NOMO-1 (cell line): ENCODE results near the gene RHBDD1.

Experiments
- DNase-seq, 2 experiments: peaks; one replicate each; lab custom pipeline; 2025; ENCODE audit not compliant: unreplicated experiment in 2 of 2; lab: John Stamatoyannopoulos, UW

RHBDD1 gene

DNA sequence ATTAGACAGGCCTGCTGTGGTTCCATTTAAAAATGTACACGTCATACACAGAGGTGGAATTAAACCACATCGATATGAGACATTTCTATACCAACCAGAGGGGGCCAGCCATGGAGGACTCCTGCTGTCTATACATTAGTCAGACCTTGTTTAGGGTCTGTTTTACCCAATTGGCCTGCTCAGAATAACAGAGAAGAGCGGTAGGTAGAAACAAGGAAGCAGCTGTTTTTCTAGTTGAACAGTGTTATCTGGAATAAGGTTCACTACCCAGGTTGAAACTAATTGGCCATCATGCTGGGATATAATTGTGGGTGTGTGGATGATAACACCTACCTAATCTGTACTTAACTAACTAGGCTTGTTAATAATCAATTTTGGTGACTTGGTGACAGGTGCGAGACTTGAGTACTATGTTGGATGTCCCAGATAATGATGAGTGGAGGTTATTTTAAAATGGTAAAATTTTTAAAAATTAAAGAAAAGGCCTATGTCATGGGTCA lies 47.5 kb downstream of the RHBDD1 start:
- no peak for DNase-seq

DNA sequence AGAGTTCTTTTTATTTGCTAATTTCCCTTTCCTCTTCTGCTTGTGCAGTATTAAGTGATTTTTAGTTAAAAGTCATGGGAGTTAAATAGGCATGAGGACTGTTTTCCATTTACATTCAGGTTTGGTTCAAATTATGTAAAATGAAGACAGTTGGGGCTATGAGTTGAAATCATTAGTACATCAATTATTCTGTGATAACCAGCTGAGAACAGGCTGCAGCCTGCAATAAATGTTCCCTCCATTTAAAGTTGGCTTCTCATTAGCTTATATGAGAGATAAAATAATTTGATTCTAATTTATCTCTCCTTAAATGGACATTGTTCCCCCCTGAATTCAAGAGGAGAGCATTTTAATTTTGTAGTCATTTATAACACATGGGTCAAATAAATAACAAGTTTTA lies 48.3 kb downstream of the RHBDD1 start:
- no peak for DNase-seq

DNA sequence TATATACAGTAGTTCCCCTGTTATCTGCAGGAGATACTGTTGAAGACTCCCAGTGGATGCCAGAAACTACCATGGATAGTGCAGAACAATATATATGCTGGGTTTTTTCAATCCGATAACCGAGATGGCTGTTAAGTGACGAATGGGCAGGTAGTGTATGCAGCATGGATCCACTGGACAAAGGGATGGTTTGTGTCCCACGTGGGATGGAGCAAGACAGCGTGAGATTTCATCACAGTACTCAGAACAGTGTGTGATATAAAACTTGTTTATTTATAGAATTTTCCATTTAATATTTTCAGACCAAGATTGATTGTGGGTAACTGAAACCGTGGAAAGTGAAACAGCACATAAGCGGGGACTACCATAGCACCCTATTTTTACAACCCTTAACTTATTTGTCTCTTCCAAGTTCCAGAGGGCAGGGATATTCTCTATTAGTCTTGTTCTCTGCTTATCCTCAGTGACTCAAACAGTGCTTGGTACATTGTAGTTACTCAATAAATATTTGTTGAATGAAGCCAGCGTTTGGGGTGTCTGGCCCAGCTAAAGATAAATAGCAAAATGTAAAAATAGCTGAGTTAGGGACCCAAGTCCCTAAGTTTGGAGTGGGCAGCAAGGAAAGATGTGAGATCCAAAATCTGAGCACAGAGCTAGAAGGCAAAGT lies 50.0 kb downstream of the RHBDD1 start:
- DNase-seq: no peak

DNA sequence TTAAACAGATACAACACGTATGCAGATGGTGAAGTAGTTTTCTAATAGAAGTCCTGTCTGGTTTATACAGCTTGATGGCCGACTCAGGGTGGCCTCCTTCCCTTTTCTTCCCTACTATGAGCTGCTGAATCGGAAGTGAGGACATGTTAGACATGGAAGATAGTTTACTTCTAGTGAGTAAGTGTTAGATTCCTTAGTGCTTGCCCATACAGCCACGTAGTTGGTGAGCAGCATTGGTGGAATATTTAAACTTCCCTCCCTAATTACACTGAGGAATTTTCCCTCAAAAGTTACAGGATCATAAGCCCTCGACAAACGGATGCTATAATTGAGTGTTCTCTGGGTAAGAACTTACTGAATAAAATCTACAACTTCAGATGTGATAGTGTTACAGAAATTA lies 52.1 kb downstream of the RHBDD1 start:
- DNase-seq: no peak

DNA sequence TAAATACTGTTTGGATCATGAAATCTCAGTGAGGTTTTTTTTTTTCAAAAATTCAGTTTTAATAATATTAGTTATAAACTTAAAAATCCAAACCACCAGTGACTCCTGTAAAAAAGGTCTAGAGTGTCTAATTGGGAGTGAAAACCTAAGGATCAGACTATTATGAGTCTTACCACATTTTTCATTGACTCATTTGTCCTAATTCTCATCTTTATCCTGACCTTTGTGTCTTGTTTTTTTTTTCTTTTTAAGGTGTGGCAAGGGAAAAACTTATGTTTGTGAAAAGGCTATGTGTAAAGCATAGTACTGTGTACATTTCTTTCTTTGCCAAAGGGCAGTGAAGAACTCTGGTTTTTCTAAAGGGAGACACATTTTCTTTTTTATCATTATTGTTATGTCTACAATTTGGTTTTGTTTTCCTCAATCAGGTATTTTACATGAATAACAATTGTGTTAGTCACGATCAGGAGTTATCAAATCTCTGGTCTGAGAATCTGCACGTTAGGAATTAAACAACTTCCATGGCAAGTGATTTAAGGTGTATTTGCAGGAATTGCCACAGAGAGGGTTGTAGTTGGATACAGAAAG lies 52.6 kb downstream of the RHBDD1 start:
- DNase-seq: no peak

DNA sequence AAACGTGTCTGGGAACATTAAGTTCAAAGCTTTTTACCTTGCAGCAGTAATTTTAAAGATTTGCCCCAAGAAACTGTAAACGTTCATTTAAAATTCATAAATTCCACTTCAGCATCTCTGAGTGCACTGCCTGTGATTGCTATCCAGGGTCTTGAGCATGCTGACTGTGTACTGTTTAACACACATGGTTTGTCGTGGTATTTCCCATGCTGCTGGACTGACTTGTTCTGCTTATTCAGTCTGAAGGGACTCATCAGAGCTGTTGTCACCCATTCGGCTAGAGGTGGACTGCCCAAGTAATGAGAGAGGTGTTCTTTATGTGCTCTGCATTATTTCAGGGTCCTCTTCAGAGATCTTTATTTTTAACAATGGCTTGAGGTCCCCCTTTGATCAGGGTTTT lies 53.1 kb downstream of the RHBDD1 start:
- DNase-seq: no peak

DNA sequence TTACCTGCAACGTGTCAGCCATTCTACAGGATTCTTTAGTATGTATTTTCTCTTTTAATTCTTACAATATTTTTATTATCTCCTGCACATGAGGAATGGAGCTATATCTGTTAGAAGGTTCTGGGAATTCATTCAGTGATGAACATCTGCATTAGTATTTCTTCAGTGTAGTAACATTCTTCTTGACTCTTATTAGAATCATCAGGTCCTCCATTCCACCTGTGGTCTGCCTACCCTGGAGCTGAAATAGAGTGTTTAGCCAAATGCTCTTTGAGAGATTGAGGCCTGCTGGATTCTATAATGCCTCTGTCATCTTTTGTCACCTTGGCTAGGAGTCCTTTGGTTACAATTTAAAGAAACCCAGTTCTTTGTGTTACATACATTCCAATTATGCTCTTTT lies 54.4 kb downstream of the RHBDD1 start:
- no peak for DNase-seq

DNA sequence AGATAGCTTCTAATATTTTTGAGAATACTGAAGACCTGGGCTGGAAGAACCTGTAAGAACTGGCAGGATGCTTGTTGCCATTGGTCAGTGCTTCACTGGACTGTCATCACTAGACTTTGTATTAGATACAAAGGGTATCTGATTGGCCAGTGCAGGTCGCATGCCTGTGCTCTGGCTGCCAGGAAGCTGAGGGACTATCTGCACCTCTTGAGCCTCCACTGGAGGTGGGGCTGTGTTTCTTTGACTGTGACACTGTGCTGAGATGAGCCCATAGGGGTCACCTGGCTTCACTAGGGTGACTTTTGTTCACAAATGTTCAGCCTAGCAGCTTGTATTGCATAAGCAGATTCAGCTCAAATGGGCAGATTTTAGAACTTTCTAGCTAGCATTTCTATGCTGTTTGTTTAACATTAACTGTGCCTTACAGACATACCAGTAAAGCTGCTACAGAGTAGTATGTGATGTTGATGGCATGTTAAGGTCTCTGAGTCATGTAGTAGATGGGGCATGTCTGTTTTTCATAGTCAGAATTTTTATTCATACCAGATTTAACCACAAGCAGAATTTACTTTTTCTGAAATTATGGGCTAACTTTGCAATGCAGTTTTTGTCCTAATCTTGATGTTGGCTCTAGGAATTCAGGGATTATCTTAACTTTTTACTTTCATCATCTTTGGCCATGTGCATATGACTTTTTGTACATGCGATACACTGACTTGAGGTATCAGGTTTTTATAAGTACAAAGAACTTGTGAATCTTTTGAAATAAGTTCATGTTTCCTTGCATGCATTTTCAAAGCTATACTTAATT lies 56.1 kb downstream of the RHBDD1 start:
- DNase-seq: no peak

DNA sequence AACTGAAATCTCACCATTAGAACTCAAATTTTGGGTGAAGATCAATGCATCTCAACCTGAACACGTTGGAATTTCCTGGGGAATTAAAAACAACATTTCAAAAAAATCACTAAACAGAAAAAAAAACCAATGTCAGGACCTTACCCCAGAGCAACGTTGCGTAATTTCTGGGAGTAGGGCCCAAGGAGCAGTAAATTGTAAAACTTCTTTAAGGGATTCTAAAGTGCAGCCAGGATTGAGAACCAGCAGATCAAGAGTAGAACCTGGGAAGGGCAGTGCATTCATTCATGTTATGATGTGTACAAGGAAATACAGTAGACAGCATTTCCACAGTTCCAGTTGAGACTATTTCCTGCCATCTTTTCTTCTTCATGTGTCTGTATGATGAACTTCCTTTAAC lies 56.9 kb downstream of the RHBDD1 start:
- DNase-seq: no peak

DNA sequence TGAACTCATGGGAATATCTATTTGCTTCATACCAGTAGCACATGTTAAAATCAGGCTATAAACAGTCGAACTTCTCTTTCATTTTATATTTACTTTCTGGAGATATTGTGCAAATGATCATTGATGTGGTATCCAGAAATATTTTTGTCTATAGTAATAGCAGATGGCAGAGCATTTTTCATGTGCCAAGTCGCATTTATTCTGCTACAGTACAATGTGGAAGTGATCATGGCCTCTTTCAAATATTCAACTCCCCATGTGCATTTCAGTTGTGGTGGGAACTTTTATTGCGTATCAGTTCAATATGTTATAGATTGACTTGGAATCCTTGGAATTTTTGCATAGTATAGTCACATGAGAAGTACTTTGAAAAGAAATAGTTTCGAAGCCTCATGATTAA lies 57.4 kb downstream of the RHBDD1 start:
- no peak for DNase-seq

DNA sequence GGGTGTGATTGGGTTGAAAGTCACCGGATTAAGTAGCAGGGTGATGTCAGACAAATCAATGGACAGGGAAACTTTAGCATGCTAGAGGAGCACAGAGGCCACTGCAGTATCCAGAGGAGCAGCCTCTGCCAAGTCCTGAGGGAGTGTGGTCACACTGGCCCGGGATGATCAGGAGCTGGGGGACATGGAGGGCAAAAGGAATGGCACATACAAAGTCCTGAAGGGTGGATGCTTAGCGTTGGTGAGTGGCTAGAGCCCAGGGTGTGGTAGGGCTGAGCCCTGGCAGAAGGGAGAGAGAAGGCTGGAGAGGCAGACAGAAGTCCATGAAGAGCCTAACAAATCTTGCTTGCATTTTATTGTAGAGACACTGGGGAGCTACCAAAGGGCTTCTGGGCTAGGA lies 58.9 kb downstream of the RHBDD1 start:
- no peak for DNase-seq

DNA sequence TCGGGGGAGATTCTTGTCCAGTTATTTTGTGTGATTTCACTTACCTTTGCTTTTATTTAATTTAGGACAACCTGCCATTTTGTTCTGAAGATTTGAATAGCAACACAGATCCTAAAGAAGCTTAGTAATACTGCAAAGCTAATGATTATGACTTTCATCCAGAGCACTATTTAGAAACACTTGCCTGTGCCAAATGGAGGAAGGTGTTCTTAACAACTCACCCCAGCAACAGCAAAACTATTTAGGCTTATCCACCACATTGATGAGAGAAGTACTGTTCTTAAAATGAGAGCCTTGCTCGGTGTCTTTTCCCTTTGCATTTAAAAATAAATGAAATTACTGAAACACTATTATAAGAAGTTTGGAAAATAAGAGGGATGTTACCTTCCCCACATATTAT lies 59.7 kb downstream of the RHBDD1 start:
- no peak for DNase-seq

DNA sequence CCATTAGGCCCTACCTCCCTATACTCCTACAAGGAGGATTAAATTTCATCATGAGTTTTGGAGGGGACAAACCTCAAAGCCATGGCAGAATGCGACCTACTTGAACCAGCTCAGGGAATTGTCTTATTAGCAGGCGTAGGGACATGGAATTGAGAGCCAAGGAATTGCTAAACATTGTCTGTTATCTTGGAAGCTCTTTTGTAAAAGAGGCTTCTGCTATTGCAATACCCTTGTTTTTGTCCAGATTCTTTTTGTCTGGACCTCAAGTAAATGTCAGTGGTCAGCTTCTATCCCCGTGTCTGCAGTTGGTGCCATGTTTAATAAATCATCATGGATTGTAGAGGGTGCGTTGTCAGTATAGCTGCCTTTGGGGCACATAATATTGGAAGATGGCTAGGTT lies 62.3 kb downstream of the RHBDD1 start:
- DNase-seq: no peak

DNA sequence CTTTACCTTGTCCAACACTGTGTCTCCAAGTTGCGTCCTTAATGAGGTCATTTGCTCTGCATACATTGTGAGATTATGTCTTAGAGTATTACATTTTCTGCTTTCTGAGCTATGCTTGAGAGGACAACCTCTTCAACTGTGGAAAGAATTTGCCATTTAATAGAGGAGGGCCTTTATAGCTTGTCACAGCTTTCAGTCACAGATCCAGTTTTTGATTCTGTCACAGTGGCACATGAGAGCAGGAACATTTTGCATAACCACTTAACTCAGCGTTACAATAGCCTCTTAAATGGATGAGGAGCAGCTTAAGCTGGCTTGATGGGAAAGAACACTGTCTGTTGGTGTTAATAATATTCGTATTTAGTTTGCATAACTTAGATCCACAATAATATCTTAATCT lies 63.0 kb downstream of the RHBDD1 start:
- DNase-seq: no peak

DNA sequence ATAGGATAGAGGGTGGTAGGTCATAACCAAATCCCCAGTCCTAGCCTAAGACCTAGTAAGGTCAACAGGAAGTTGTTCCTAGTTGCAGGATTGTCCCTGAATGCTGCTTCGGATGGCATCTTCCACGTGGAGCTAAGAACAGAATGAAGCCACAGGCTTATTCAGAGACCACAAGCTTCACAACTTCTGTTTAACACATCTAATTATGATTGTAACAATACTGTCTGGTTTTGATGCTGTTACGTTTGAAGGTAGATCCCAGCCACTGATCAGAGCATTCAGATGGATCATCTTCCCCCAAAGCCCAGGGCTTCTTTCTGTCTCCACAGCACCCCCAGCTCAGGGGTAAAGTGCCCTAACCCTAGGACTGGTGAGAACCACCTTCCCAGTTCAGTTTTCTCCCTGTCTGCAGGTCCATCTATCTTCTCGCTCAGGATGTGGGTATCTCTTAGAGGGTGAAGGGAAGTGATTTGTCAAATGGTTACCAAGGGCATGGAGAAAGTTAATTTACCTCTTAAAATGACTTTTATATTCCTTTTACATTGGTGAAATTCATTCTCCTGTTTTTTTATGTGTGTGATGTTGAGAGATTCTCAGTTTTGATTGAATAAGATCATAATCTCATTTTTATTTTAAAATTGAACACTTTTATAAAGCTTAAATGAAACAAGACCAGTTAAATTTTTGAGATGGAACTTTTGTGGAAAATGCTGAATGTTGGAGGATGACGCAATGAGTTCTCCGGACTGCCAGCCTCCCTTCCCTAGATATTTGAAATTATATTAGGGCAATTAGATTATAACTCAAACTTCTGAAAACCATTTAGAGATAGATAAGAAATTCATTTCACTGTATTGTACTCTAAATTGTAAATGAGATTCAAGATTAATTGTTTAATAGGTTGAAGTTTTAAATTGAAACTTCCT lies 66.5 kb downstream of the RHBDD1 start:
- no peak for DNase-seq

DNA sequence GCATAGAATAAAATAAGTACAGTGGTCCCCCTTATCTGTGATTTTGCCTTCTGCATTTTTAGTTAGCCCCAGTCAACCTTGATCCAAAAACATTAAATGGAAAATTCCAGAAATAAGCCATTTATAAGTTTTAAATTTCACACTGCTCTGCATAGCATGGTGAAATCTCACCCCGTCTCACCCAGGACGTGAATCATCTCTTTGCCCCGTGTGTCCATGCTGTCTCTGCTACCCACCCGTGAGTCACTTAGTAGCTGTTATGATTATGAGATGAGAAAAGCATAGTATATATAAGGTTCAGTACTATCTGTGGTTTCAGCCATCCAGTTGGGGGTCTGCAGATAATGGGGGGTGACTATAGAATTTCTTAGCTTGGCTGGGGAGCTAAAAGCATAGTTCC lies 67.3 kb downstream of the RHBDD1 start:
- no peak for DNase-seq

DNA sequence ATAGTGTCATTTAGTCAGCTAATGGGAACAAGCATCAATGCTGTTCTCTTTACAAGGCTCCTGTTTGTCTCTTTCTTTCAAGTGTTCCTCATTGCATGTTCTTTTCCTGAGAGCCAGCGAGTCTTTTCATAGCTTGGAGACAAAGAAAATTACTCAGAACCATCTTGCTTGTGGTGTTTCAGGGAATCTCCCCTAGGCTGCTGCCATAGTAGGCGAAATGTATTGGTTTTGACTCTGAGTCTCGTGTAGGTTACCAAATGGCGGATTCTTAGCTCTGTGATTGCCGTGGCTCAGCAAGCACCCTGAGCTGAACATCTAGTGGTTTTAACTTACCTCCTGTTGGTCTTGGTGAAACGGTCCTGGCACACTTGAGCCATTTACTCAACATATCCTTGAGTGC lies 68.7 kb downstream of the RHBDD1 start:
- DNase-seq: no peak

DNA sequence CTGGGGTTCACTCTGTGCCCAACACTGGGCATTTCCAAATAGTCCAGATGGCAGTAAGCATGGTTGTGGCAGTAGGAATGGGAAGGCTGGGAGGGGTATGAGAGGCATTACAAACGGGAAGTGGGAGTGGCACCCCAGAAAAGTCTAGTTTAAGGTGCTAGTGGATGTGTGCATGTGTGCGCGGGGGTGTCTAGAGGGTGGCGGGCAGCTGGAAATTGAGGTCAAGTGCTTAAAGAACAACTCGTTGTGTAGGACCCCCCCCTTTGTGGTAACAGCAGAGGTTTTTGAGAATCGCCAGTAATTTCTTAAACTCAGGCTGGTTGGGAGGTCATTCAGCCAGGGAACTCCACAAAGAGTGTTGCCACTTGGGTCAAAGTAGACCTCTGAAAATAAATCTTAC lies 69.9 kb downstream of the RHBDD1 start:
- no peak for DNase-seq

DNA sequence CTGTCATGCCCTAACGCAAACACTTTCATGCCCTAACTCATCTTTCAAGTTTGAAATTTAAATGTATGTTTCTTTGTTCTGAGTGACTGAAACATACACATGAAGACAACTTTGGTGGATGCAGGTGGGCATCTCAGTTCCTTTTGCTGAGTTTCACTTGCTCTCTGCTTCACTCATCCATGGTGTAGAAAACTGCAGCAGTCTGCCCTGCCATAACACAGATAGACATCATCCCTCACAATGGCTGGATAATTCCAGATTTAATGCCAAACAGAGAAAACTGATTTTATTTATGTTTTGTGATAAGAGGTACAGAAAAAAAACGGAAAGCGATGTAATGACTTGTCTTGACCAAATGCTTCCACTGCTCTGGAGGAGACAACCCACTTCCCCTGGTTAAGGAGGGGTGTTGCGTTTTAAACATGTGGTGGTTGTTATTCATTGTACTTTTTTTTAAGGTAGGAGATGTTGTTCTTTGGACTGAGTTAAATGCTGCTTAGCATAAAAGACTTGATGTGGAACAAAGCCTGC lies 70.4 kb downstream of the RHBDD1 start:
- no peak for DNase-seq

DNA sequence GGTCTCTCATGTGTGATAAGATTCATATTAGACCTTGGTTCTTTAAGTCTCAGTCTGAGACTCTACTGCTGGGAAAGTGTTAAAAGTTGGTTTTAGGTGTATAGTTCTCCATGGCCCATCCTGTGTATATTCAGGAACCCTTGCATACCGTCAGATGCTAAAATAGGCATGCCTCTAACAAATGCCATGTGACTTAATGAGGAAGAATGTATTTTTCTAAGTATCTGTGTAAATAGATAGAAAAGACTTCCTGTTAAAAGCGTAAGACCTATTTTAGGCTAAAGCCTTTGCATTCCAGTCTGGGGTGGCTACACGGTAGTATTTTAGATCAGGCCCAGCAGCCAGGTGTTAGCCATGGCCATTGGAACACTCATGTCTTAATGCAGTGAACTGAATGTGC lies 73.3 kb downstream of the RHBDD1 start:
- no peak for DNase-seq

DNA sequence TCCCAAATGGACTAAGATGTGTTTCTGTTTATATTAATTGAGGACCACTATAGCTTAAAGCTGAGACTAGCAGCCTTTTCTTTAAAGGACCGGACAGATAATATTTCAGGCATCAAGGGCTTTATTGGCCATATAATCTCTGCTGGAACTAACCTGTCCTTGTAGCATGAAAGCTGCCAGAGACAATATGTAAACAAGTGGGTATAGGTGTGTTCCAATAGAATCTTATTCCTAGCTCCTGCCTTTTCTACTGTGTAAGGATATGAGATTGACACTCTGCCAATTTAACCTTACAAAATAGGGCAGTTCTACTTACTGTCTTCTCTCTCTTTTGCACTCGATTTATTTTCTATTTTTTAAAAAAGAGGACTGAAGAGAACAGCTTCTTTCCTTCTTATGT lies 74.0 kb downstream of the RHBDD1 start:
- no peak for DNase-seq
